H7 (cell line): ENCODE data around the gene AUH. TPM values are rescaled to one million over a fixed set of nuclear protein-coding genes. Genes with fewer than 3 reads are reported as not detected.
A peak's percentile ranks its signal among the peaks of the same experiment; 100 is the strongest.

Experiments
- DNase-seq: peaks from one replicate; pipeline ENCODE4 v3.0.0; 2012
- H3K27me3 ChIP-seq: 2 replicates; pipeline ENCODE4 v1.6.0; 2011; ENCODE audit warnings: mild to moderate bottlenecking, low read length; ENCODE audit not compliant: control insufficient read depth, insufficient read depth
- H3K36me3 ChIP-seq: replicated peaks from 2 replicates; pipeline ENCODE4 v1.5.1; 2011; ENCODE audit warnings: low read length; ENCODE audit not compliant: control insufficient read depth, insufficient read depth
- H3K4me3 ChIP-seq: 2 replicates; pipeline ENCODE4 v1.5.1; 2011; ENCODE audit warnings: low read depth, mild to moderate bottlenecking, control low read depth, low read length, moderate library complexity; ENCODE audit not compliant: insufficient read depth
- total RNA-seq: library from RNA; depleted of rRNA; stranded (reverse); fragments of >200 nt; shearing (Covaris generic); gene quantifications from 2 replicates; pipeline ENCODE4 v1.2.3, GENCODE V29; 2014

Gene AUH
- total RNA-seq, 1 experiment from 2014 or later, result 24.4 TPM

GRCh38 chr9:91188719-91189590 lies 172.8 kb downstream of the AUH start:
- H3K36me3 ChIP-seq, result no peaks in the 10 kb centered on the region
- DNase-seq, result no peak
- H3K27me3 ChIP-seq, result peaks cover 7% of the 10 kb centered on the region
- no peak overlapping the region for H3K4me3 ChIP-seq

- no peaks in the 10 kb centered on the region for H3K36me3 ChIP-seq
- H3K27me3 ChIP-seq, result no peaks in the 10 kb centered on the region; the same call in 1 of the 2 replicates
- H3K4me3 ChIP-seq, result no peak overlapping the region
- DNase-seq, result no peak
Observed at GRCh38 chr9:91187965-91188344, 173.8 kb downstream of the AUH start.

DNA sequence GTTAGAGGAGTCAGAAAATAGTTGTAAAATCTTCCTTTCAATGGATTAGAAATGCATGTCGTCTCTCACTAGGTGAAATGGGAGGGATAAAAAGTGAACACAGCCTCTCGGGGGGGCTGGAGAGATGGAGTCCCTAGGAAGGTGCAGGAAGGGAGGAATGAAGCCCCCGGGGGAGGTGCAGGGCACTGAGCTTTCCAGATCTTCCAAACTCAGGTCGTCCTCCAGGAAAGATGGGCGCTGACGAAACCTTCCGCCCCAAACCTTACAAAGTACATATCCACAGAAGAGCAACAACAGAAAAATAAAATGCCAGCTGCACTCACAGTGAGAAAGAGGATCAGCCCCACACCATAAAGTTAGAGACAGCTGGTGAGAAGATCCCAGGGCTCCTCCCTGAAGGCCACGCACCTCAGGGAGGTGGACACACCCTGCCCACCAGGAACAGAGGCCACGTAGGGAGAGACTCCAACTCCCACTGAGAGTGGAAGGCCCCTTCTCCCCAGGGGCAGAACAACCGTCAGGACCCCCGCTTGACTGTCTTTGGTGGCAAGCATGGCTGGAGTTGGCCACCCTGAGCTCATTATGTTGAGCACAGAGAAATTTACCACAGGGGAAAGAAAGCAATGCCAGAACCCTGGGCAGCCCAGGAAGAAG lies 174.3 kb downstream of the AUH start:
- H3K27me3 ChIP-seq, result no peaks in the 10 kb centered on the region; the same call in 1 of the 2 replicates
- no peak overlapping the region for H3K4me3 ChIP-seq
- DNase-seq, result no peak

GRCh38 chr9:91186632-91187108 lies 175.0 kb downstream of the AUH start:
- H3K27me3 ChIP-seq, result no peaks in the 10 kb centered on the region
- H3K36me3 ChIP-seq, result no peaks in the 10 kb centered on the region
- no peak for DNase-seq
- H3K4me3 ChIP-seq, result no peak overlapping the region

More for the DNA sequence above, 174.3 kb downstream of the AUH start:
- no peaks in the 10 kb centered on the region for H3K36me3 ChIP-seq

GRCh38 chr9:91185193-91185886 lies 176.4 kb downstream of the AUH start:
- Histone ChIP-seq H3K4me3 (no peak overlapping the region), H3K27me3 (no peaks in the 10 kb centered on the region), H3K36me3 (no peaks in the 10 kb centered on the region)
- no peak for DNase-seq

GRCh38 chr9:91182429-91183225 lies 179.1 kb downstream of the AUH start:
- Histone ChIP-seq H3K36me3 (no peaks in the 10 kb centered on the region), H3K27me3 (no peaks in the 10 kb centered on the region), H3K4me3 (no peak overlapping the region)
- peak; percentile 60 for DNase-seq

- Histone ChIP-seq H3K4me3 (no peak overlapping the region), H3K27me3 (no peaks in the 10 kb centered on the region), H3K36me3 (no peaks in the 10 kb centered on the region)
- peak; percentile 9 for DNase-seq
Observed at GRCh38 chr9:91181541-91181940, 180.2 kb downstream of the AUH start.

DNA sequence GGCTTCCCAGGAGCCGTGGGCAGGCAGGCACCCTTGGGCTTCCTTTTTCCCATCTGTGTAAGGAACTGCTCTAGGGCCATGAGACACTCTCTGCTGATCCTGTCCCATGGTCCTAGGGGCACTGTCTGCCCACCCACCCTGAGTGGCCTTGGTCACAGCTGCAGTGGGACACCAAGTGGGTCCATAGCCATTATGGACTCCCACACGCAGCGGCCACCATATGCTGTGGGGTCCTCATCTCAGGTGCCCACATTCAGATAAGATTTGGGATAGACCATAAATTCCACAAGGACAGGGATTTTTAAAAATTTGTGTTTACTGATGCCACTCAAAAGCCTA lies 180.8 kb downstream of the AUH start:
- DNase-seq, result no peak
- Histone ChIP-seq H3K4me3 (no peak overlapping the region), H3K27me3 (no peaks in the 10 kb centered on the region)

GRCh38 chr9:91180240-91180929 lies 181.3 kb downstream of the AUH start:
- H3K4me3 ChIP-seq, result no peak overlapping the region
- H3K27me3 ChIP-seq, result no peaks in the 10 kb centered on the region
- DNase-seq, result peak; percentile 24
- no peaks in the 10 kb centered on the region for H3K36me3 ChIP-seq

More for the DNA sequence above, 180.8 kb downstream of the AUH start:
- H3K36me3 ChIP-seq, result no peaks in the 10 kb centered on the region

DNA sequence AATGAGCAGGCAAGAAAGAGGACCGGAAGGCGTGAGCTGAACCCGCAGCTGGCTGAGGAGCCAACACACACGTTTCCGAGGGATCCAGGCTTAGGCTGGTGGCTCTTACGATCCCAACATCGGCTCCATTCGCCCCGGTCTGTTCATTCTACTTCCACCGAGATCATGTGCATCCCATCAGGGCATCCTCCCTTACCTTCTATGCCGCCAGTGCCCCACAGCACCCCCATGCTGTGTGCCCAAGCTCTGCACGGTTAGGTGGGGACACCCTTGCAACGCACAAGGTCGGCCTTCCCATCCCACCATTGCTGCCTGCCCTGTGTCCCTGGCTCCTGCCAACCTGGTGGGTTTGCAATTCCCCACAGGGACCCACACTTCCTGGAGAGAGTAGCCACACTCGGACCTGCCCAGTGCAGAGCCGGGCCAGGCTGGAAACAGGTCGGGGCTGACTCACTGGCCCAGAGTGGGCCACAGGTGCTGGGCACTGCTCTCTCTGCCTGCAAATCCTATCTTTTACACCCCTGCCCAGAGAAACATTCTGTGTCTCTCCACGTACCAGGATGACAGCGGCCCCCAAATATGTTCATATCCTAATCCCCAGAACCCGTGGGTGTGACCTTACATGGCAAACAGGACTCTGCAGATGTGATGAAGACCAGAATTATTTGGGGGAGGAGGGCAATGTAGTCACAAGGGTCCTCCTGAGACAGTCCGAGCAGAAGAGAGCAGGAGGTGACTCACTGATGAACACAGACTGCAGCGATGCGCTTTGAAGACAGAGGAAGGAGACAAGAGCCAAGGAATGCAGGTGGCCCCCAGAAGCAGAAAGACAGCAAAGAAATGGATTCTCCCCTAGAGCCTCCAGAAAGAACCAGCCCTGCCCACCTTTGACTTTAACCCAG lies 182.2 kb downstream of the AUH start:
- Histone ChIP-seq H3K27me3 (no peaks in the 10 kb centered on the region), H3K4me3 (no peak overlapping the region), H3K36me3 (no peaks in the 10 kb centered on the region)
- peak; percentile 44 for DNase-seq

GRCh38 chr9:91178281-91179236 lies 183.2 kb downstream of the AUH start:
- no peak overlapping the region for H3K4me3 ChIP-seq
- H3K27me3 ChIP-seq, result no peaks in the 10 kb centered on the region
- DNase-seq, result peak; percentile 33
- no peaks in the 10 kb centered on the region for H3K36me3 ChIP-seq

- no peaks in the 10 kb centered on the region for H3K36me3 ChIP-seq
- peak; percentile 15 for DNase-seq
- no peaks in the 10 kb centered on the region for H3K27me3 ChIP-seq
- H3K4me3 ChIP-seq, result no peak overlapping the region
Observed at GRCh38 chr9:91177661-91178280, 183.9 kb downstream of the AUH start.
